NOMO-1 (cell line): ENCODE measurements around the gene LYRM7.

Source experiments
- DNase-seq, 2 experiments: peaks; one replicate each; lab custom pipeline; 2025; ENCODE audit not compliant: unreplicated experiment in 2 of 2; lab: John Stamatoyannopoulos, UW

LYRM7 gene

GRCh38 chr5:131254741-131255140 lies 84.0 kb downstream of the LYRM7 start:
- no peak for DNase-seq
